Subcutaneous abdominal adipose tissue (tissue), 5 donors: Measurements from ENCODE around the gene TBC1D14.

ENCODE experiments used
- H3K27ac ChIP-seq: one replicate; pipeline ENCODE4 v1.7.0; 2013; ENCODE audit warnings: low read depth, mild to moderate bottlenecking, inconsistent platforms, low read length, moderate library complexity
- H3K27me3 ChIP-seq, 5 donors: one replicate each; pipeline ENCODE4 v1.7.0; 2013; ENCODE audit warnings: low read length in 5 of 5, inconsistent platforms in 1 of 5; ENCODE audit not compliant: control insufficient read depth in 5 of 5, insufficient read depth in 4 of 5
- H3K36me3 ChIP-seq, 5 donors: one replicate each; pipeline ENCODE4 v1.7.0; 2013; ENCODE audit warnings: low read length in 5 of 5; ENCODE audit not compliant: control insufficient read depth in 5 of 5, insufficient read depth in 5 of 5
- H3K4me1 ChIP-seq, 5 donors: one replicate each; pipeline ENCODE4 v1.7.0; 2013; ENCODE audit warnings: low read length in 5 of 5, mild to moderate bottlenecking in 3 of 5, moderate library complexity in 1 of 5; ENCODE audit not compliant: control insufficient read depth in 5 of 5, insufficient read depth in 5 of 5
- H3K4me3 ChIP-seq, 5 donors: one replicate each; pipeline ENCODE4 v1.7.0; 2013; ENCODE audit warnings: low read length in 5 of 5, low read depth in 1 of 5
- H3K9ac ChIP-seq, 5 donors: one replicate each; pipeline ENCODE4 v1.7.0; 2013; ENCODE audit warnings: low read length in 5 of 5, mild to moderate bottlenecking in 4 of 5, moderate library complexity in 3 of 5
- H3K9me3 ChIP-seq, 5 donors: one replicate each; pipeline ENCODE4 v1.7.0; 2013; ENCODE audit warnings: low read length in 5 of 5; ENCODE audit not compliant: control insufficient read depth in 5 of 5
- donor health status: healthy.
- donor health status: healthy.
- donor health status: healthy.
- donor health status: healthy.
- donor health status: healthy.

Gene TBC1D14

GRCh38 chr4:7016086-7016485 is 106.5 kb downstream of the TBC1D14 start:
- Histone ChIP-seq H3K9me3 (no peaks in the 10 kb centered on the region), H3K27ac (no peak overlapping the region), H3K4me3 (no peak overlapping the region), H3K36me3 (peaks cover 4 to 90% (median 68%) of the 10 kb centered on the region in 5 donors), H3K4me1 (no peaks in the 10 kb centered on the region), H3K27me3 (no peaks in the 10 kb centered on the region), H3K9ac (no peak overlapping the region)

GRCh38 chr4:7016512-7016911 is 106.9 kb downstream of the TBC1D14 start:
- H3K4me1 ChIP-seq = no peaks in the 10 kb centered on the region
- peaks cover 4 to 90% (median 68%) of the 10 kb centered on the region in 5 donors for H3K36me3 ChIP-seq
- no peak overlapping the region for H3K4me3 ChIP-seq
- H3K9me3 ChIP-seq = no peaks in the 10 kb centered on the region
- no peaks in the 10 kb centered on the region for H3K27me3 ChIP-seq
- no peak overlapping the region for H3K9ac ChIP-seq
- H3K27ac ChIP-seq = no peak overlapping the region

GRCh38 chr4:7017446-7018048 is 107.9 kb downstream of the TBC1D14 start:
- Histone ChIP-seq H3K4me1 (peaks cover 0 to 4% (median 0%) of the 10 kb centered on the region in 5 donors), H3K9me3 (no peaks in the 10 kb centered on the region), H3K4me3 (no peak overlapping the region), H3K9ac (no peak overlapping the region), H3K27me3 (no peaks in the 10 kb centered on the region), H3K36me3 (peaks cover 0 to 94% (median 69%) of the 10 kb centered on the region in 5 donors), H3K27ac (no peak overlapping the region)

DNA sequence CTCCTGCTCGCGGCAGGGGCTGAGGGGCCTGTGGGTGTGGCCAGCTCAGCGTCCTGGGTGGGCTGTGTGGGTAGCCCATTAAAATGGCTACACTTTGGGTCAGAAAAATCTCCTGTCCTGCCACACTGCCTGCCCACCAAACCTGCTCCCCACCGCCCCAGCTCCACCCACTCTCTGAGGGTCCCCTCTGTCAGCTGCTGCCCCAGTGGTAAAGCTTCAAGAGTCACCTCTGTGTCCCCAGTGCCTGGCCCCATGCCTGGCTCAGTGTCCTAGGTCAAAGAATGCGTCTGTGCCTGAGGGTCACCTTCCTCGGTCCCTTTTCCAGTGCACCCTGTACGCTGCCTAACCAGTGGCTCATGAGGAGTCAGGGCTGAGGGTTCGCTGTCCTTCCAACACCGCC is 108.7 kb downstream of the TBC1D14 start:
- H3K27me3 ChIP-seq = no peaks in the 10 kb centered on the region
- no peaks in the 10 kb centered on the region for H3K9me3 ChIP-seq
- peaks cover 0 to 4% (median 0%) of the 10 kb centered on the region in 5 donors for H3K4me1 ChIP-seq
- H3K9ac ChIP-seq = no peak overlapping the region
- H3K27ac ChIP-seq = no peak overlapping the region
- H3K36me3 ChIP-seq = peaks cover 2 to 94% (median 68%) of the 10 kb centered on the region in 5 donors
- H3K4me3 ChIP-seq = no peak overlapping the region

GRCh38 chr4:7019367-7019766 is 109.7 kb downstream of the TBC1D14 start:
- no peak overlapping the region for H3K9ac ChIP-seq
- no peak overlapping the region for H3K4me3 ChIP-seq
- peaks cover 2 to 96% (median 69%) of the 10 kb centered on the region in 5 donors for H3K36me3 ChIP-seq
- no peaks in the 10 kb centered on the region for H3K27me3 ChIP-seq
- H3K27ac ChIP-seq = no peak overlapping the region
- peaks cover 0 to 4% (median 0%) of the 10 kb centered on the region in 5 donors for H3K4me1 ChIP-seq
- H3K9me3 ChIP-seq = no peaks in the 10 kb centered on the region

DNA sequence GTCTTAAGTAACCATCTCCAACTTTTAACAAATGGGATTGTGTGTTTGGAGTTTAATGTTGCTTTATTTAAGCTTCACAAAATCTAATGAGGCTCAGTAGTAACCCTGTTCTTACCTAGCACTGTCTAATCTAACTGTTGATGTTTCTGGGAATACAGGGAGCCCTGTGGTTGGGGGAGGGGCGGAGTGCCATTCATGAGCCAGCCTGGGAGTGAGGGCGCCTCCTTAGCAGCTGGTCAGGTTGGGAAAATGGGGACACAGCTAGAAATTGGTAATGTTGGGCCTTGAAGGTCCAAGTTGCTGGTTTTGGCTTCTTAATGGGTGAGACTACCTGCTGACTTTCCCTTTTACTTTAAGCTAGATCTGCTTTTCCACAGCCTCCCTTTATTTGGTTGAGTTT is 110.7 kb downstream of the TBC1D14 start:
- peaks cover 2 to 96% (median 68%) of the 10 kb centered on the region in 5 donors for H3K36me3 ChIP-seq
- H3K4me1 ChIP-seq = peaks cover 0 to 4% (median 0%) of the 10 kb centered on the region in 5 donors
- no peaks in the 10 kb centered on the region for H3K9me3 ChIP-seq

GRCh38 chr4:7020856-7021255 is 111.2 kb downstream of the TBC1D14 start:
- Histone ChIP-seq H3K4me3 (no peak overlapping the region), H3K27ac (no peak overlapping the region), H3K9ac (no peak overlapping the region), H3K27me3 (no peaks in the 10 kb centered on the region), H3K36me3 (peaks cover 2 to 96% (median 68%) of the 10 kb centered on the region in 5 donors), H3K4me1 (peaks cover 0 to 4% (median 0%) of the 10 kb centered on the region in 5 donors), H3K9me3 (no peaks in the 10 kb centered on the region)

More for the DNA sequence above, 110.7 kb downstream of the TBC1D14 start:
- H3K27me3 ChIP-seq = no peaks in the 10 kb centered on the region
- H3K9ac ChIP-seq = no peak overlapping the region
- no peak overlapping the region for H3K27ac ChIP-seq
- no peak overlapping the region for H3K4me3 ChIP-seq

DNA sequence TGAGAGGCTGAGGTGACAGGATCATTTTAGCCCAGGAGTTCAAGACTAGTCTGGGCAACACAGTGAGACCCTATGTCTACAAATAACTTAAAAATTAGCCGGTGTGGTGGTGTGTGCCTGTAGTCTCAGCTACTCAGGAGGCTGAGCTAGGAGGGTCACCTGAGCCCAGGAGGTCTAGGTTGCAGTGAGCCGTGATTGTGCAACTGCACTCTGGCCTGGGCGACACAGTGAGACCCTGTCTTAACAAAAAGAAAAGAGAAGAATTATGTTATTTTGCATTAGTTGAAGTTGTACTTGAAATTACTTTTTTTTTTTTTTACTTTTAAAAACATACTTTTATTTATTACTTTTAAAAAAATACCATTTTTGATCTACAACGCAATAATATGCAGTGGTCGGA is 111.7 kb downstream of the TBC1D14 start:
- peaks cover 2 to 95% (median 67%) of the 10 kb centered on the region in 5 donors for H3K36me3 ChIP-seq

GRCh38 chr4:7021930-7022664 is 112.5 kb downstream of the TBC1D14 start:
- peaks cover 2 to 95% (median 63%) of the 10 kb centered on the region in 5 donors for H3K36me3 ChIP-seq
- no peak overlapping the region for H3K9ac ChIP-seq
- H3K27ac ChIP-seq = no peak overlapping the region
- H3K9me3 ChIP-seq = no peaks in the 10 kb centered on the region
- H3K27me3 ChIP-seq = no peaks in the 10 kb centered on the region
- H3K4me1 ChIP-seq = peaks cover 0 to 4% (median 0%) of the 10 kb centered on the region in 5 donors
- H3K4me3 ChIP-seq = no peak overlapping the region

More for the DNA sequence above, 111.7 kb downstream of the TBC1D14 start:
- Histone ChIP-seq H3K4me3 (no peak overlapping the region), H3K4me1 (peaks cover 0 to 4% (median 0%) of the 10 kb centered on the region in 5 donors), H3K27ac (no peak overlapping the region), H3K9ac (no peak overlapping the region), H3K27me3 (no peaks in the 10 kb centered on the region), H3K9me3 (no peaks in the 10 kb centered on the region)

DNA sequence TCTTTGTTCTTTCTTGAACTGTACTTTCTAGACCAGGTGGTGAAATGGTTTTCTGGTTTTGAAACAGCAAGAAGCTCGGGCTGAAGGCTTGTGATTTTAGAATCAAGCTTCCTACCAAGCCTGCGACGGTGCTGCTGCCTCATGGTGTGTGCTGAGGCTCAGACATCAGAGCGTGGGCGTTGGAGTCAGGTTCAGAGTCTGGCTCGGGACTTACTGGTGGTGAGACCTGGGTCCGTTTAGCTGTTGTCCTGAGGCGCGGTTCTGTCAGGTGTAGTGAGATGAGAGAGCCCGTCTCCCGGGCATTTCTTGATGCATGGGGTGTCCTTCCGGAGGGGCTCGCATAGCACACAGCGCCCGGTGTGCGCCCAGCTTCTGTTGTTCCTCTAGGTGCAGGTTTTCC is 113.9 kb downstream of the TBC1D14 start:
- Histone ChIP-seq H3K27me3 (no peaks in the 10 kb centered on the region), H3K4me3 (no peak overlapping the region), H3K9me3 (no peaks in the 10 kb centered on the region), H3K4me1 (peaks cover 0 to 4% (median 0%) of the 10 kb centered on the region in 5 donors), H3K9ac (no peak overlapping the region), H3K27ac (no peak overlapping the region), H3K36me3 (peaks cover 2 to 93% (median 59%) of the 10 kb centered on the region in 5 donors)
